Activated gamma-delta T cell treated with anti-CD3 and anti-CD28 coated beads, Interleukin-2, amount 50 U/mL, for 16 hours (primary cell): ENCODE data around the gene TRAP1.
A peak's percentile ranks its signal among the peaks of the same experiment; 100 is the strongest.
"Not testable (repeated sequence)": the region's sequence is repeated elsewhere in the genome, so short reads cannot be mapped to it uniquely, and the experiment has no call there.

Source experiments
- DNase-seq: peaks from one replicate; pipeline ENCODE4 v3.0.0-alpha.2; 2020; ENCODE audit warnings: low read depth

The TRAP1 gene

DNA sequence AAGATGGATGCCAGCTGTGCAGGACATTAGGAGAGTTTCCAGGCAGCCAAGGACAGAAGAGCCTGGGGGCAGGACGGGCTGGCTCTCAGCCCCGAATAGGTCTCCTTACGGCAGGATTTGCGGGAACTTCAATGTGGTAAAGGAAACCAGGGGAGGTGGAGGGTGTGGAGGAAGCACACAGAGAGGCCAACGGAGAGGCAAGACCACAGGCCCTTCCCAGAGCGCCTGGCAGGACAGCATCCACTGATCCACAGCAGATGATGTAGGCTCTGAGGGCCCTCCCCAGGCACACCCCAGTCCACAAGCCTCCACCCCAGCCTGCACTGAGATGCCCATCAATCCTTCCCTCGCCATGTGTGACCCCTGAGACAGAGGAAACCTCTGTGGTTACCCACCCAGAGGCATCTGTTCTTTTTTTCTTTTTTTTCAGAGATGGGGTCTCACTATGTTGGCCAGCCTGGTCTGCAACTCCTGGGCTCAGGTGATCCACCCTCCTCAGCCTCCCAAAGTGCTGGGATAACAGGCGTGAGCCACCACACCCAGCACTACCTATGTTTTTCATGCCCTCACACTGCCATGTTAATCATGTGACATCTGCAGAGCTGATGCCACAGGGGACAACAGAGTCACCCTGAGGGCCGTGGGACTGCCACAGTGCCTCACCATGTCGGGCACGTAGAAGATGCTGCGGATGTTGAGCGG lies 43.5 kb downstream of the TRAP1 start:
- DNase-seq: no peak

DNA sequence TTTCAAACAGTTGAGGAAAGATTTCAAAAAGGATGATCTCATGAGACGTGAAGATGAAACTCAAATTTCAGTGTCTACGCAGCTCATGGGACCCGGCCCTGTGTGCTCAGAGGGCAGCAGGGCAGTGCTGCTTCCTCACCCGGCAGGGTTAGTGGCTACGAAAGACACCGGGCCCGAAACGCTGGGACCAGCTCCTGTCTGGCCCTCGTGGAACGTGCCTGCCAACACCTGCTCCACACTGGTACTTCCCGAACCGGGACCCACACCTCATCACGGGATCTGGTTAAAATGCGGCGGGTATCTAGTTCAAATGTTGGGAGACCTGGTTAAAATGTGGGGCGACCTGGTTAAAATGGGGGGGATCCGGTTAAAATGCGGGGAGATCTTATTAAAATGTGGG lies 44.1 kb downstream of the TRAP1 start:
- DNase-seq: no peak

DNA sequence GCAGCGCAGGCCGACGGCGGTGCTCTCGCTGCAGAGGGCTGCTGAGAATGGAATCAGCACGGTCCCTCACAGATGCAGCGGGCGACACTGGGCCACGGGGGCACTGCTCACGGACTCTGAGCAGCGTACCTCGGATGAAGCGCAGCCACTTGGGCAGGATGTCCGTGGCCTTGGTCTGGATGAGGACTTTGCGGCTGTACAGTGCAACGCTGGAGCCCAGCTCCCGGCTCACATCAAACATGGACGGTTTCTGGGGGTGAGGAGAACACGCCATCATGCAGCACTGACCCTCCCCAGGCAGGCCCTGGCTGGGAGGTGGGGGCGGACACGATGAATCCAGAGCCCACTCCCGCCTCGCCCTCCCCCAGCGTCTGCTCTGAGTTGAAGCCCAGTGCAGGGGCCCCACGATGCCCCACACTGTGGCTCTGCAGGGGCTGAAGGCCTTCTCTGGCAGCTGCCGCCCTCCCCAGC lies 44.7 kb downstream of the TRAP1 start:
- no peak for DNase-seq

DNA sequence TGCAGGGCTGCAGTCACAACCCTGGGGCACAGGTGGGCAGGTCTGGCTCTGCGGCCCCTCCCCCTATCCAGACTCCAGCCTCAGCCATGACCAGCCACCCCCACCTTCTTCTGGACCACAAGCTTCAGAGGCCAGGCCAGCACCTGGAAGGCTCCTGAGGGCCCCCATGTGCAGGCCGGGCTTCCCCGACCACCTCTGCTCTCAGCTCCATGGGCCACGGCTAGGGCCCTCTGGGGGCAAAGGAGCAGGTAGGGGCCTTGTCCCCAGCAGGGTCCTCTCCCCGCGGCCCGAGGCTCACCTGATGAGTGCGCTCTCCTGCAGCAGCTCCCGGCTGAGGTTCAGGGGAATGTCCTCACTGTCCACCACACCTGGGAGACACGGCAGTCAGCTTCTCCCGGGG lies 45.9 kb downstream of the TRAP1 start:
- no peak for DNase-seq

GRCh38 chr16:3670711-3671110 lies 46.6 kb downstream of the TRAP1 start:
- DNase-seq: no peak

DNA sequence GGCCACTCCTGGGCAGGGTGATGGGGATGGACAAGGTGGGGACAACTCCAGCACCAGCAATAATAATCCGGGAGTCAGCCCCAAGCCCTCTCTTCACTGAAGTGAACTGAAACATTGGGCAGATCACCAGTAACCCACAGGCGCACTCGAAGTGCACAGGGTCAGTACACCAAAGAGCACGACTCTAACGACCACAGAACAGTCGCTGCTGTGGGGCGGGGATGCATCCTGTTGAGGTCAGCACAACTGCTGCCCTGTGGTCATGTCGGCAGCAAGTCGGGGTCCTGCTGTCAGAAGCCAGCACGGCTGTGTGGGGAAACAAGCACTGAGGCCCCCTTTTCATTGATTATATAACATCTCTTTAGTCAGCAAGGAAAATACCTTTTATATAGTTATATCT lies 48.2 kb downstream of the TRAP1 start:
- no peak for DNase-seq

DNA sequence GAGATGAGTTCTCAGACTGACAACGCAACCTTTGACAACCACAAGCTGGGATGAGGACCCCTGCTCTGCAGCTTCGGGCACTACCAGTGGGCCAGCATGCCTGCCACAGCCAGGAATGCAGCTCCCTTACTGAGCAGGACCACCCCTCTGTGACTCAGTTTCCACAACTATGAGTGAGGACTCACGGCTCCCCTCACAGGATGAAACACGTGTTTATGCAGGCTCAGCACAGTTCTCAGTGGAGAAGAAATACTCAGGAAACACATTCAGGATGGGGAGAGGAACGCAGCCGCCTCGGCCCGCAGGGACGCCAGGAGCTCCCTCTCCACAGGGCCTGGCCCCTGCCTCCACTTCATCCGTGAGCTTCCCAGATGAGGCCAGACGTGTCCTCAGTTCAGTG lies 48.7 kb downstream of the TRAP1 start:
- DNase-seq: no peak

GRCh38 chr16:3665508-3665907 lies 51.8 kb downstream of the TRAP1 start:
- DNase-seq: peak; percentile 15

GRCh38 chr16:3664187-3664896 lies 53.0 kb downstream of the TRAP1 start:
- no peak for DNase-seq

DNA sequence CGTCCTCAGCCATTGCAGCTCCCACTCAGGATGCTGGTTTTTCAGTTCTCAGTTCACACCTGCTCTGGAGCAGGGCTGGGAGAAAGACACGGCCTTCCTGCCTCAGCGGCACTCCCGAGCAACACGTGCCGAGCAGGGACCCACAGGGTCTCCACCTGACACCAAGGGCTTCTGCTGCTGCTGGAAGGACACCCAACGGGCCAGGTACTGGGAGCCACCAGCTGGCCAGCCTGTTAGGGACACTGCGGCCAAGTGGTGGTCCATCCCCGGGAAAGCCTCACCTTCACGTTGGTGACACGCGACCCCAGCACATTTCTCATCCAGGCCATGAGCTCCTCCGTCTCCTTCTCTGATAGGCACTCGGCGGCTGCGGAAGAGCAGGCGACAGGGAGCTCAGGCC lies 54.7 kb downstream of the TRAP1 start:
- DNase-seq: no peak

- DNase-seq: no peak
These were observed 55.4 kb downstream of the TRAP1 start for GRCh38 chr16:3661922-3662321.

GRCh38 chr16:3661311-3661710 lies 56.0 kb downstream of the TRAP1 start:
- no peak for DNase-seq

DNA sequence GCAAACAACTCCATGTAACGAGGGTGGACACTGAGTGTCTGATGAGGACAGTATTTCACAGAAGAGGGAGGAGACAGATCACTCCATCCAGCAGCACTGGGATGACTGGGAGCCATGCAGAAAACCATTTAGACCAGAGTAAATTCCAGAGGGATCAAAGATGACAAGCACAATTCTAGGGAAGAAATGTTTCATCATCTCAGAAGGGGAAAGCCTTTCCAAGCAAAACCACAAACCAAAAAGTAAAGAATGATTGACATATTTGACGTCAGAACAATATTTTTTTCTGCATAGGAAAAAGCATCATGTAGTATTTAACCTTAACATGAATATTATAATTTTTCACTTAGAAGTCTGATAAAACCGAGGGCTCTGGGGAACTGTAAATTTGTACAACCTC lies 58.1 kb downstream of the TRAP1 start:
- no peak for DNase-seq

- DNase-seq: no peak
These were observed 60.5 kb downstream of the TRAP1 start for GRCh38 chr16:3656491-3657468.

DNA sequence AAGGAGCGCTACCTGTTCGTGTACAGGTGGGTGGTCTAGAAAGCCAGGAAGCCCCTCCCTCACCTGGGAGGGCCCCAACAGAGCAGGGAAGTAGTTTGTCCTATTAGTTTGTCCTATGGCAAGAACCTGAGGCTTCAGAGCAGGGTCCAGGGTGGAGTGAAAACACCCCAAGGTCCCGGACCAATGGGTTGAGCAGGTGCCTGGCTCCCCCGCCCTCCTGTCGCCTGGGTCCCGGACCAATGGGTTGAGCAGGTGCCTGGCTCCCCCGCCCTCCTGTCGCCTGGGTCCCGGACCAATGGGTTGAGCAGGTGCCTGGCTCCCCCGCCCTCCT lies 61.2 kb downstream of the TRAP1 start:
- not testable (repeated sequence) for DNase-seq

DNA sequence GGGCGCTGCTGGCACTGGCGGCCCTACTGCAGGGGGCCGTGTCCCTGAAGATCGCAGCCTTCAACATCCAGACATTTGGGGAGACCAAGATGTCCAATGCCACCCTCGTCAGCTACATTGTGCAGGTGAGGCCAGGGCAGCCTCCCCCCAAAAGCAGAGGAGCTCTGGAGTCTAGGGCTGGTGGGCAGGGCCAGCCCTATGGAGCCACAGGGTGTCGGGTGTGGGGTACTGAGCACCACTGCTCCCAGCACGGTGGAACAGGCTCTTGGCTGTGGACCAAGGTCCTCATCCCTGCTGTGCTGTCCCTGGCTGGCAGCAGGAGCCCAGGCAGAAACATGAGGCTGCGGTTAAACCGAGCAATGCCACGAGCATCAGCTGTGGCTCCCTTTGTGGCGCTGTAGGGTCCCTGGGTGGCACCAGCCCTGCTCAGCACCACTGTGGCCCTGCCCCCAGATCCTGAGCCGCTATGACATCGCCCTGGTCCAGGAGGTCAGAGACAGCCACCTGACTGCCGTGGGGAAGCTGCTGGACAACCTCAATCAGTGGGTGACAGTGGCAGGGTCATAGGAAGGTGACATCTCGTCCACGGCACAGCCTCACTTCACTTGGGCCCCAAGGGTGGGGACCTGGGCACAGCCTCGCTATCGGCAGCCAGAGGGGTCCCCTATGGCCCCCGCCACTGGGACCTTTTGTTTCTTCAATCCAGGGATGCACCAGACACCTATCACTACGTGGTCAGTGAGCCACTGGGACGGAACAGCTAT lies 61.7 kb downstream of the TRAP1 start:
- DNase-seq: no peak

DNA sequence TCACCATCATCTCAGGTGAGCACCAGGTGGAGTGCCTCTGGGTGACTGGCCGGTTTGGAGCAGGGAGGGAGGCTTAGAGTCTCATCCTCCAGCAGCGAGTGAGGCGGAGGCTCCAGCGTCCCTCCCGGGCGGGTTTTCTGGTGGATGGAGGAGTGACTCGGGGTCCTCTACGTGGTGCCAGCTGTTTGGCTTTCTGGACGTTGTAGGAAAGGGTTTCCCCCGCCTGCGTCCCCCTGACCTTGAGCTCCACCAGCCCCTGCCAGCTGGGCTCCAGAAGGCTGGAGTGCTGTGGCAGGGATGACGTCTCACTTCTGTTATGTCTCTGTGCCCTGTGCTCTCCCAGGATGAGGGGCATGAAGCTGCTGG lies 62.3 kb downstream of the TRAP1 start:
- no peak for DNase-seq

DNA sequence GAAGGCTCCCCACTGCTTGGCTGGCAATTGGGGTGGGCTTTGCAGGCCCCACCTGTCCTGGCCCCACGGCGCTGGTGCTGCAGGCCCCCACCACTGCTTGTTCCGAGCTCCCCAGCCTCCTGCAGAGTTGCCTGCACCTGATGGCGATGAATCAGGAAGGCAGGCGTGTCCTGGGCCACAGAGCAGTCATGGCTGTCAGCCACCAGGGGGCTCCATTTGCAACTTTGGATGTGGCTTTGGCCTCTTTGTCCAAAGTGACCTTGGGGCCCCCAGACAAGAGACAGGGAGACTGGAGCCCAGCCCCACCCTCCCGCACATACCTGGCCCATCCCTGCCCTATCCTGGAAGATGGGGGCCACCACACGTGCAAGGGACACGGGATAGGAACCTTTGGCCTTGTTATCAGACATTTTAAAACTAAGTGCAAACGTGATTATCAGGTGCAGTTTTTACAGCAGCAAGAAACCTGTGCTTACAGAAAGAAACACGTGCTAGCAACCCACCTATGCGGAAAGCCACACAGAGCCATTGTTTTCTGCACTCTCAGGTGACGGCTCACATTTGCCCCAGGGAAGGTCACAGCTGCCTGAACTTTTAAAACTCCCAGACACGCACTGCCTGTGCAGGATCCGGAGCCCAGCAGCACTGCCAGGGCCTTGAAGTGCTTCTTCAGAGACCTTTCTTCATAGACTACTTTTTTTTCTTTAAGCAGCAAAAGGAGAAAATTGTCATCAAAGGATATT lies 62.9 kb downstream of the TRAP1 start, which contains the start of gene DNASE1:
DNASE1 (plus strand) TSS at position 443 of the 743 bp plus-strand sequence. CDS start 683 bp downstream, outside the sequence.
- DNase-seq: peak; percentile 42

DNA sequence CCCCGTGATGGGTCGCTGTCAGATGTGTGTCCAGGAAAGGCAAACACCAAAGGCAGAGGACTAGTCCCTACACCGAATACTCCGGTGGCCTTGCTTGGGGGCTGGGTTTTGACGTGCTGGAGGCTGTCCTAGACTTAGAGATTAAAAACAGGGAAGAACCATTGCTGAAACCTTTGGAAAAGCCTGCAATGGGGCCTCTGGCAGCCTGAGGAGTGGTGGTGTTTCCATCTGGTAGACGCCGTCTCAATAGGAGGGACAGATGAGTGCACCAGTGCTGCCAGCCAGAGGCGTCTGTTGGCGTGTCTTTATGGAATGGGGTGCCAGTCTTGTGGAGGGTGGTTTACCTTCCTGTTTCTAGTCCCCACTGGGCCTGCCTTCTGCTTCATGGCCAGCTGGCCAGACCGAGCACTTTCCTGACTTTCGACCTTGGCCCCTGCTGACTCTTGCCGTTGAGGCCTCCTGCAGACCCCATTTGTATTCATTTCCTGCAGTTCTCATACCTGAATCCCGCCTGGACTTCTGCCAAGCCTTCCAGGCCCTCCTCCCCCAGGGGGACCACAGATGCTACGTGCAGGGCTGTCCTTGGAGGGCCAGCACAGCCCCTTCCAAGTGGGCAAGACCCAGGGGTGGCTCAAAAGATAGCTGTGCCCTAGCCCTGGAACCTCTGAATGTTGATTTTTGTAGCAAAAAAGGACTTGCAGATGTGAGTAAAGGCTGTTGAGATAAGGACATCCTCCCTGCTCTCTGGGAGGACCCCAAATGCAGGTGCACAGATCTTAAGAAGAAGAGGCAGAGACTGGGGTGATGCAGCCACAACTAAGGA lies 64.7 kb downstream of the TRAP1 start:
- DNase-seq: no peak
